HCT116 (cell line): ENCODE measurements around the gene NTRK3.

Experiments
- CBX3 ChIP-seq: IDR thresholded peaks from 2 replicates; pipeline ENCODE4 v1.6.1; 2012; ENCODE audit warnings: low read depth
- EZH2 ChIP-seq: fragments of 200-600 bp; sonication (generic); IDR thresholded peaks from 2 replicates; pipeline ENCODE4 v1.6.1; 2017; ENCODE audit warnings: antibody characterized with exemption, mixed run types
- POLR2A ChIP-seq: IDR thresholded peaks from 2 replicates; pipeline ENCODE4 v1.7.0; 2011; ENCODE audit warnings: borderline replicate concordance; ENCODE audit not compliant: insufficient read depth, insufficient read length; ENCODE audit errors: extremely low read depth
- POLR2AphosphoS5 ChIP-seq: IDR thresholded peaks from 2 replicates; pipeline ENCODE4 v1.6.1; 2011; ENCODE audit warnings: mild to moderate bottlenecking, low read depth, low read length, moderate library complexity
- RAD21 ChIP-seq: IDR thresholded peaks from 2 replicates; pipeline ENCODE4 v1.6.1; 2012; ENCODE audit warnings: low read depth, mild to moderate bottlenecking
- SIN3A ChIP-seq: IDR thresholded peaks from 2 replicates; pipeline ENCODE4 v1.6.1; 2012; ENCODE audit warnings: low read depth
- SP1 ChIP-seq: IDR thresholded peaks from 2 replicates; pipeline ENCODE4 v1.6.1; 2012; ENCODE audit warnings: low read depth
- SRF ChIP-seq: IDR thresholded peaks from 2 replicates; pipeline ENCODE4 v1.6.1; 2012; ENCODE audit warnings: low read depth
- TCF7L2 ChIP-seq: IDR thresholded peaks from 2 replicates; pipeline ENCODE4 v1.7.0; 2011; ENCODE audit warnings: borderline replicate concordance, inconsistent platforms; ENCODE audit not compliant: insufficient read depth, insufficient read length; ENCODE audit errors: extremely low read depth
- ZFX ChIP-seq: fragments of 450-650 bp; IDR thresholded peaks from 2 replicates; pipeline ENCODE4 v1.6.1; 2017
- TF ChIP-seq, protein P1 (sequence below), 3 experiments: fragments of 200-600 bp in 1 of 3; sonication (generic) in 1 of 3; IDR thresholded peaks in 2 of 3; conservative IDR thresholded peaks in 1 of 3; 2 replicates each; pipeline ENCODE4 v1.5.1; 2012 to 2017; ENCODE audit warnings: low read depth in 2 of 3, low read length in 2 of 3, antibody characterized with exemption in 1 of 3, borderline replicate concordance in 1 of 3, control low read depth in 1 of 3, mild to moderate bottlenecking in 1 of 3, mixed read lengths in 1 of 3, mixed run types in 1 of 3, moderate library complexity in 1 of 3; ENCODE audit not compliant: insufficient read depth in 1 of 3
- TF ChIP-seq, protein P2 (sequence below): IDR thresholded peaks from 2 replicates; pipeline ENCODE4 v1.6.1; 2012; ENCODE audit warnings: low read depth
- TF ChIP-seq, protein P3 (sequence below): IDR thresholded peaks from 2 replicates; pipeline ENCODE4 v1.6.1; 2011; ENCODE audit warnings: mild to moderate bottlenecking, low read length, moderate library complexity; ENCODE audit not compliant: insufficient replicate concordance; ENCODE audit errors: extremely low read depth

GRCh38 chr15:88066636-88067330, 189.8 kb downstream of the NTRK3 start:
- TF ChIP-seq POLR2A, result no peak
- TF ChIP-seq, protein P1, sequence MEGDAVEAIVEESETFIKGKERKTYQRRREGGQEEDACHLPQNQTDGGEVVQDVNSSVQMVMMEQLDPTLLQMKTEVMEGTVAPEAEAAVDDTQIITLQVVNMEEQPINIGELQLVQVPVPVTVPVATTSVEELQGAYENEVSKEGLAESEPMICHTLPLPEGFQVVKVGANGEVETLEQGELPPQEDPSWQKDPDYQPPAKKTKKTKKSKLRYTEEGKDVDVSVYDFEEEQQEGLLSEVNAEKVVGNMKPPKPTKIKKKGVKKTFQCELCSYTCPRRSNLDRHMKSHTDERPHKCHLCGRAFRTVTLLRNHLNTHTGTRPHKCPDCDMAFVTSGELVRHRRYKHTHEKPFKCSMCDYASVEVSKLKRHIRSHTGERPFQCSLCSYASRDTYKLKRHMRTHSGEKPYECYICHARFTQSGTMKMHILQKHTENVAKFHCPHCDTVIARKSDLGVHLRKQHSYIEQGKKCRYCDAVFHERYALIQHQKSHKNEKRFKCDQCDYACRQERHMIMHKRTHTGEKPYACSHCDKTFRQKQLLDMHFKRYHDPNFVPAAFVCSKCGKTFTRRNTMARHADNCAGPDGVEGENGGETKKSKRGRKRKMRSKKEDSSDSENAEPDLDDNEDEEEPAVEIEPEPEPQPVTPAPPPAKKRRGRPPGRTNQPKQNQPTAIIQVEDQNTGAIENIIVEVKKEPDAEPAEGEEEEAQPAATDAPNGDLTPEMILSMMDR (IDR thresholded peaks at IDR 0.05 in 2 of 3, conservative IDR thresholded peaks at IDR 0.05 in 1 of 3; ENCODE audit: borderline replicate concordance in 1 of 3, insufficient read depth in 1 of 3, low read depth in 2 of 3, low read length in 2 of 3), result no peak
- no peak for TF ChIP-seq EZH2
- no peak for TF ChIP-seq ZFX
- TF ChIP-seq RAD21, result no peak
- TF ChIP-seq SP1, result no peak
- TF ChIP-seq POLR2AphosphoS5, result no peak
- TF ChIP-seq SRF, result no peak
- TF ChIP-seq SIN3A, result no peak
- TF ChIP-seq, protein P2, sequence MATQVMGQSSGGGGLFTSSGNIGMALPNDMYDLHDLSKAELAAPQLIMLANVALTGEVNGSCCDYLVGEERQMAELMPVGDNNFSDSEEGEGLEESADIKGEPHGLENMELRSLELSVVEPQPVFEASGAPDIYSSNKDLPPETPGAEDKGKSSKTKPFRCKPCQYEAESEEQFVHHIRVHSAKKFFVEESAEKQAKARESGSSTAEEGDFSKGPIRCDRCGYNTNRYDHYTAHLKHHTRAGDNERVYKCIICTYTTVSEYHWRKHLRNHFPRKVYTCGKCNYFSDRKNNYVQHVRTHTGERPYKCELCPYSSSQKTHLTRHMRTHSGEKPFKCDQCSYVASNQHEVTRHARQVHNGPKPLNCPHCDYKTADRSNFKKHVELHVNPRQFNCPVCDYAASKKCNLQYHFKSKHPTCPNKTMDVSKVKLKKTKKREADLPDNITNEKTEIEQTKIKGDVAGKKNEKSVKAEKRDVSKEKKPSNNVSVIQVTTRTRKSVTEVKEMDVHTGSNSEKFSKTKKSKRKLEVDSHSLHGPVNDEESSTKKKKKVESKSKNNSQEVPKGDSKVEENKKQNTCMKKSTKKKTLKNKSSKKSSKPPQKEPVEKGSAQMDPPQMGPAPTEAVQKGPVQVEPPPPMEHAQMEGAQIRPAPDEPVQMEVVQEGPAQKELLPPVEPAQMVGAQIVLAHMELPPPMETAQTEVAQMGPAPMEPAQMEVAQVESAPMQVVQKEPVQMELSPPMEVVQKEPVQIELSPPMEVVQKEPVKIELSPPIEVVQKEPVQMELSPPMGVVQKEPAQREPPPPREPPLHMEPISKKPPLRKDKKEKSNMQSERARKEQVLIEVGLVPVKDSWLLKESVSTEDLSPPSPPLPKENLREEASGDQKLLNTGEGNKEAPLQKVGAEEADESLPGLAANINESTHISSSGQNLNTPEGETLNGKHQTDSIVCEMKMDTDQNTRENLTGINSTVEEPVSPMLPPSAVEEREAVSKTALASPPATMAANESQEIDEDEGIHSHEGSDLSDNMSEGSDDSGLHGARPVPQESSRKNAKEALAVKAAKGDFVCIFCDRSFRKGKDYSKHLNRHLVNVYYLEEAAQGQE, result no peak
- no peak for TF ChIP-seq TCF7L2
- TF ChIP-seq, protein P3, sequence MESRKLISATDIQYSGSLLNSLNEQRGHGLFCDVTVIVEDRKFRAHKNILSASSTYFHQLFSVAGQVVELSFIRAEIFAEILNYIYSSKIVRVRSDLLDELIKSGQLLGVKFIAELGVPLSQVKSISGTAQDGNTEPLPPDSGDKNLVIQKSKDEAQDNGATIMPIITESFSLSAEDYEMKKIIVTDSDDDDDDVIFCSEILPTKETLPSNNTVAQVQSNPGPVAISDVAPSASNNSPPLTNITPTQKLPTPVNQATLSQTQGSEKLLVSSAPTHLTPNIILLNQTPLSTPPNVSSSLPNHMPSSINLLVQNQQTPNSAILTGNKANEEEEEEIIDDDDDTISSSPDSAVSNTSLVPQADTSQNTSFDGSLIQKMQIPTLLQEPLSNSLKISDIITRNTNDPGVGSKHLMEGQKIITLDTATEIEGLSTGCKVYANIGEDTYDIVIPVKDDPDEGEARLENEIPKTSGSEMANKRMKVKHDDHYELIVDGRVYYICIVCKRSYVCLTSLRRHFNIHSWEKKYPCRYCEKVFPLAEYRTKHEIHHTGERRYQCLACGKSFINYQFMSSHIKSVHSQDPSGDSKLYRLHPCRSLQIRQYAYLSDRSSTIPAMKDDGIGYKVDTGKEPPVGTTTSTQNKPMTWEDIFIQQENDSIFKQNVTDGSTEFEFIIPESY, result no peak
- no peak for TF ChIP-seq CBX3
